GM18526 (cell line): ENCODE results near the gene KL.

Experiments
- POLR2A ChIP-seq: IDR thresholded peaks from 3 replicates; pipeline ENCODE4 v1.6.1; 2011; ENCODE audit not compliant: insufficient read length; ENCODE audit errors: extremely low read depth

KL gene

GRCh38 chr13:32989290-32989667 is 26.9 kb upstream of the KL start:
- no peak for TF ChIP-seq POLR2A

GRCh38 chr13:32989942-32990341 is 26.3 kb upstream of the KL start:
- TF ChIP-seq POLR2A, result no peak

GRCh38 chr13:32993145-32993544 is 23.1 kb upstream of the KL start:
- TF ChIP-seq POLR2A, result no peak

- TF ChIP-seq POLR2A, result no peak
Measured at GRCh38 chr13:32997399-32997798, 18.8 kb upstream of the KL start.

- no peak for TF ChIP-seq POLR2A
Measured at GRCh38 chr13:32998966-32999365, 17.3 kb upstream of the KL start.

GRCh38 chr13:33000365-33000764 is 15.9 kb upstream of the KL start:
- TF ChIP-seq POLR2A, result no peak

GRCh38 chr13:33003458-33004019 is 12.7 kb upstream of the KL start:
- TF ChIP-seq POLR2A, result no peak

GRCh38 chr13:33004511-33004910 is 11.7 kb upstream of the KL start:
- no peak for TF ChIP-seq POLR2A

GRCh38 chr13:33006134-33006533 is 10.1 kb upstream of the KL start:
- no peak for TF ChIP-seq POLR2A

- TF ChIP-seq POLR2A, result no peak
Measured at GRCh38 chr13:33006638-33007037, 9.6 kb upstream of the KL start.

- no peak for TF ChIP-seq POLR2A
Measured at GRCh38 chr13:33007237-33007636, 9.0 kb upstream of the KL start.

- TF ChIP-seq POLR2A, result no peak
Measured at GRCh38 chr13:33007950-33008349, 8.3 kb upstream of the KL start.

GRCh38 chr13:33008946-33009722 is 7.1 kb upstream of the KL start:
- no peak for TF ChIP-seq POLR2A

GRCh38 chr13:33011828-33012470 is 4.3 kb upstream of the KL start:
- no peak for TF ChIP-seq POLR2A

- no peak for TF ChIP-seq POLR2A
Measured at GRCh38 chr13:33014291-33014690, 1.9 kb upstream of the KL start.

- no peak for TF ChIP-seq POLR2A
Measured at GRCh38 chr13:33015241-33015668, 968 bp upstream of the KL start.
